HepG2 (cell line): ENCODE measurements around the gene SNX19. TPM values are rescaled to one million over a fixed set of nuclear protein-coding genes. Genes with fewer than 3 reads are reported as not detected.

Experiments used
- ARNTL ChIP-seq: sonication (generic); formaldehyde crosslinking; IDR thresholded peaks from 2 replicates; pipeline ENCODE4 v1.4.0; 2020; ENCODE audit warnings: mild to moderate bottlenecking, missing genetic modification reagents
- FUBP1 ChIP-seq: sonication (generic); formaldehyde crosslinking; IDR thresholded peaks from 2 replicates; pipeline ENCODE4 v1.5.1; 2020; ENCODE audit warnings: missing genetic modification reagents, mild to moderate bottlenecking, borderline replicate concordance
- KAT7 ChIP-seq: IDR thresholded peaks from 2 replicates; pipeline ENCODE4 v1.6.1; 2018; ENCODE audit warnings: borderline replicate concordance, missing compliant biosample characterization
- NCOA2 ChIP-seq: sonication (generic); formaldehyde crosslinking; IDR thresholded peaks from 2 replicates; pipeline ENCODE4 v1.8.0; 2022; ENCODE audit warnings: inconsistent platforms
- RBFOX2 ChIP-seq: fragments of 200-400 bp; formaldehyde crosslinking; IDR thresholded peaks from 2 replicates; pipeline ENCODE4 v1.6.1; 2017; ENCODE audit warnings: low read depth, mild to moderate bottlenecking, low read length
- SATB2 ChIP-seq: sonication (generic); formaldehyde crosslinking; IDR thresholded peaks from 2 replicates; pipeline ENCODE4 v1.5.0; 2020; ENCODE audit warnings: missing genetic modification reagents
- SRSF1 ChIP-seq: fragments of 200-400 bp; formaldehyde crosslinking; optimal IDR thresholded peaks from 2 replicates; pipeline ENCODE3; 2017; ENCODE audit warnings: mild to moderate bottlenecking, low read depth, low read length, moderate library complexity
- SYNCRIP ChIP-seq: fragments of 200-400 bp; formaldehyde crosslinking; IDR thresholded peaks from 2 replicates; pipeline ENCODE4 v1.6.1; 2018; ENCODE audit warnings: mild to moderate bottlenecking, low read depth, low read length; ENCODE audit not compliant: insufficient read depth
- TAF15 ChIP-seq: fragments of 200-400 bp; formaldehyde crosslinking; IDR thresholded peaks from one replicate; pipeline ENCODE4 v1.6.1; 2018; ENCODE audit warnings: mild to moderate bottlenecking, low read depth, low read length; ENCODE audit not compliant: poor library complexity, severe bottlenecking
- XBP1 ChIP-seq: sonication (generic); formaldehyde crosslinking; IDR thresholded peaks from 2 replicates; pipeline ENCODE4 v1.5.0; 2020; ENCODE audit warnings: missing genetic modification reagents
- ZNF10 ChIP-seq: sonication (generic); formaldehyde crosslinking; IDR thresholded peaks from 2 replicates; pipeline ENCODE4 v1.4.0; 2020; ENCODE audit warnings: mild to moderate bottlenecking, low read depth, missing genetic modification reagents, borderline replicate concordance
- ZNF234 ChIP-seq: sonication (generic); formaldehyde crosslinking; conservative IDR thresholded peaks from 2 replicates; pipeline ENCODE4 v1.5.1; 2020; ENCODE audit warnings: mild to moderate bottlenecking, missing genetic modification reagents
- ZNF292 ChIP-seq: sonication (generic); formaldehyde crosslinking; IDR thresholded peaks from 2 replicates; pipeline ENCODE4 v1.8.1; 2022; ENCODE audit warnings: mild to moderate bottlenecking, low read depth, missing genetic modification reagents, borderline replicate concordance
- ZNF3 ChIP-seq: IDR thresholded peaks from 2 replicates; pipeline ENCODE4 v1.7.0; 2017; ENCODE audit warnings: inconsistent platforms
- ZNF337 ChIP-seq: sonication (generic); formaldehyde crosslinking; IDR thresholded peaks from 2 replicates; pipeline ENCODE4 v1.5.1; 2020; ENCODE audit warnings: missing genetic modification reagents, low read depth, mild to moderate bottlenecking, borderline replicate concordance
- ZNF572 ChIP-seq: sonication (generic); formaldehyde crosslinking; IDR thresholded peaks from 2 replicates; pipeline ENCODE4 v1.5.1; 2020; ENCODE audit warnings: mild to moderate bottlenecking, missing genetic modification reagents
- ZNF672 ChIP-seq: sonication (generic); formaldehyde crosslinking; IDR thresholded peaks from 2 replicates; pipeline ENCODE4 v1.8.1; 2022; ENCODE audit warnings: missing genetic modification reagents
- ZNF674 ChIP-seq: sonication (generic); formaldehyde crosslinking; IDR thresholded peaks from 2 replicates; pipeline ENCODE4 v1.5.0; 2020; ENCODE audit warnings: low read depth, mild to moderate bottlenecking, missing genetic modification reagents
- ZSCAN12 ChIP-seq: sonication (generic); formaldehyde crosslinking; IDR thresholded peaks from 2 replicates; pipeline ENCODE4 v1.9.0; 2021; ENCODE audit warnings: mild to moderate bottlenecking, missing genetic modification reagents
- polyA plus RNA-seq, 8 experiments: library from polyadenylated mRNA; depleted of rRNA in 3 of 8; stranded (reverse) in 7 of 8; unstranded in 1 of 8; fragments of >200 nt; fragmentation: Illumina TruSeq in 4 of 8; extraction: Trizol in 4 of 8; gene quantifications; 2 replicates each; pipeline versions ENCODE4 v1.2.1 to v1.2.3, GENCODE V29; 2011 to 2016; ENCODE audit warnings: low read depth in 4 of 8, missing spikeins in 1 of 8, mixed read lengths in 1 of 8; ENCODE audit not compliant: insufficient read depth in 1 of 8
- total RNA-seq, 5 experiments: library from RNA; depleted of rRNA; stranded (reverse); fragments of >200 nt; fragmentation: Illumina TruSeq; extraction: Trizol; gene quantifications; 2 replicates each; pipeline ENCODE4 v1.2.3, GENCODE V29; 2016; ENCODE audit warnings: low read depth in 1 of 5
- TF ChIP-seq, protein P1 (sequence below): sonication (generic); formaldehyde crosslinking; IDR thresholded peaks from 2 replicates; pipeline ENCODE4 v1.4.0; 2020; ENCODE audit warnings: low read depth, mild to moderate bottlenecking, missing genetic modification reagents
- TF ChIP-seq, protein P2 (sequence below): sonication (generic); formaldehyde crosslinking; IDR thresholded peaks from 2 replicates; pipeline ENCODE4 v1.5.0; 2020; ENCODE audit warnings: mild to moderate bottlenecking, missing genetic modification reagents, borderline replicate concordance

SNX19 gene
- total and polyA plus RNA-seq, 2 of the 13 experiments (the other 11 are each of a cell fraction or from before 2014, with no cell fraction given), result 0.13 to 0.27 TPM

- no peak for TF ChIP-seq ZNF234 (CRISPR knock-in tag)
- no peak for TF ChIP-seq ARNTL
- TF ChIP-seq, protein P1, sequence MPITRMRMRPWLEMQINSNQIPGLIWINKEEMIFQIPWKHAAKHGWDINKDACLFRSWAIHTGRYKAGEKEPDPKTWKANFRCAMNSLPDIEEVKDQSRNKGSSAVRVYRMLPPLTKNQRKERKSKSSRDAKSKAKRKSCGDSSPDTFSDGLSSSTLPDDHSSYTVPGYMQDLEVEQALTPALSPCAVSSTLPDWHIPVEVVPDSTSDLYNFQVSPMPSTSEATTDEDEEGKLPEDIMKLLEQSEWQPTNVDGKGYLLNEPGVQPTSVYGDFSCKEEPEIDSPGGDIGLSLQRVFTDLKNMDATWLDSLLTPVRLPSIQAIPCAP, result no peak
- no peak; the same call in 1 of the 2 replicates for TF ChIP-seq ZNF3 (CRISPR knock-in tag)
- TF ChIP-seq ZNF10 (CRISPR knock-in tag), result no peak
- peak; percentile 47; the same call in 1 of the 2 replicates for TF ChIP-seq NCOA2 (CRISPR knock-in tag)
- TF ChIP-seq RBFOX2, result no peak
- TF ChIP-seq ZNF672 (CRISPR knock-in tag), result no peak
- TF ChIP-seq SRSF1, result no peak
- TF ChIP-seq SYNCRIP, result no peak
- TF ChIP-seq ZNF674 (CRISPR knock-in tag), result no peak
- no peak for TF ChIP-seq XBP1 (CRISPR knock-in tag)
- TF ChIP-seq TAF15, result no peak
- peak; percentile 43; the same call in 1 of the 2 replicates for TF ChIP-seq ZNF292
- no peak for TF ChIP-seq FUBP1
- no peak for TF ChIP-seq KAT7 (CRISPR knock-in tag)
- TF ChIP-seq ZNF572, result no peak
- TF ChIP-seq ZSCAN12, result no peak
- TF ChIP-seq ZNF337 (CRISPR knock-in tag), result no peak
- TF ChIP-seq SATB2, result no peak
- TF ChIP-seq, protein P2, sequence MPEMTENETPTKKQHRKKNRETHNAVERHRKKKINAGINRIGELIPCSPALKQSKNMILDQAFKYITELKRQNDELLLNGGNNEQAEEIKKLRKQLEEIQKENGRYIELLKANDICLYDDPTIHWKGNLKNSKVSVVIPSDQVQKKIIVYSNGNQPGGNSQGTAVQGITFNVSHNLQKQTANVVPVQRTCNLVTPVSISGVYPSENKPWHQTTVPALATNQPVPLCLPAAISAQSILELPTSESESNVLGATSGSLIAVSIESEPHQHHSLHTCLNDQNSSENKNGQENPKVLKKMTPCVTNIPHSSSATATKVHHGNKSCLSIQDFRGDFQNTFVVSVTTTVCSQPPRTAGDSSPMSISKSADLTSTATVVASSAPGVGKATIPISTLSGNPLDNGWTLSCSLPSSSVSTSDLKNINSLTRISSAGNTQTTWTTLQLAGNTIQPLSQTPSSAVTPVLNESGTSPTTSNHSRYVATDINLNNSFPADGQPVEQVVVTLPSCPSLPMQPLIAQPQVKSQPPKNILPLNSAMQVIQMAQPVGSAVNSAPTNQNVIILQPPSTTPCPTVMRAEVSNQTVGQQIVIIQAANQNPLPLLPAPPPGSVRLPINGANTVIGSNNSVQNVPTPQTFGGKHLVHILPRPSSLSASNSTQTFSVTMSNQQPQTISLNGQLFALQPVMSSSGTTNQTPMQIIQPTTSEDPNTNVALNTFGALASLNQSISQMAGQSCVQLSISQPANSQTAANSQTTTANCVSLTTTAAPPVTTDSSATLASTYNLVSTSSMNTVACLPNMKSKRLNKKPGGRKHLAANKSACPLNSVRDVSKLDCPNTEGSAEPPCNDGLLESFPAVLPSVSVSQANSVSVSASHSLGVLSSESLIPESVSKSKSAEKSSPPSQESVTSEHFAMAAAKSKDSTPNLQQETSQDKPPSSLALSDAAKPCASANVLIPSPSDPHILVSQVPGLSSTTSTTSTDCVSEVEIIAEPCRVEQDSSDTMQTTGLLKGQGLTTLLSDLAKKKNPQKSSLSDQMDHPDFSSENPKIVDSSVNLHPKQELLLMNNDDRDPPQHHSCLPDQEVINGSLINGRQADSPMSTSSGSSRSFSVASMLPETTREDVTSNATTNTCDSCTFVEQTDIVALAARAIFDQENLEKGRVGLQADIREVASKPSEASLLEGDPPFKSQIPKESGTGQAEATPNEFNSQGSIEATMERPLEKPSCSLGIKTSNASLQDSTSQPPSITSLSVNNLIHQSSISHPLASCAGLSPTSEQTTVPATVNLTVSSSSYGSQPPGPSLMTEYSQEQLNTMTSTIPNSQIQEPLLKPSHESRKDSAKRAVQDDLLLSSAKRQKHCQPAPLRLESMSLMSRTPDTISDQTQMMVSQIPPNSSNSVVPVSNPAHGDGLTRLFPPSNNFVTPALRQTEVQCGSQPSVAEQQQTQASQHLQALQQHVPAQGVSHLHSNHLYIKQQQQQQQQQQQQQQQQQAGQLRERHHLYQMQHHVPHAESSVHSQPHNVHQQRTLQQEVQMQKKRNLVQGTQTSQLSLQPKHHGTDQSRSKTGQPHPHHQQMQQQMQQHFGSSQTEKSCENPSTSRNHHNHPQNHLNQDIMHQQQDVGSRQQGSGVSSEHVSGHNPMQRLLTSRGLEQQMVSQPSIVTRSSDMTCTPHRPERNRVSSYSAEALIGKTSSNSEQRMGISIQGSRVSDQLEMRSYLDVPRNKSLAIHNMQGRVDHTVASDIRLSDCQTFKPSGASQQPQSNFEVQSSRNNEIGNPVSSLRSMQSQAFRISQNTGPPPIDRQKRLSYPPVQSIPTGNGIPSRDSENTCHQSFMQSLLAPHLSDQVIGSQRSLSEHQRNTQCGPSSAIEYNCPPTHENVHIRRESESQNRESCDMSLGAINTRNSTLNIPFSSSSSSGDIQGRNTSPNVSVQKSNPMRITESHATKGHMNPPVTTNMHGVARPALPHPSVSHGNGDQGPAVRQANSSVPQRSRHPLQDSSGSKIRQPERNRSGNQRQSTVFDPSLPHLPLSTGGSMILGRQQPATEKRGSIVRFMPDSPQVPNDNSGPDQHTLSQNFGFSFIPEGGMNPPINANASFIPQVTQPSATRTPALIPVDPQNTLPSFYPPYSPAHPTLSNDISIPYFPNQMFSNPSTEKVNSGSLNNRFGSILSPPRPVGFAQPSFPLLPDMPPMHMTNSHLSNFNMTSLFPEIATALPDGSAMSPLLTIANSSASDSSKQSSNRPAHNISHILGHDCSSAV (CRISPR knock-in tag), result no peak
Observed at GRCh38 chr11:130865774-130866114, 50.5 kb downstream of the SNX19 start (continued).
